K562 (cell line): ENCODE data around the gene TMEM167A. TPM values are rescaled to one million over a fixed set of nuclear protein-coding genes. Genes with fewer than 3 reads are reported as not detected.
A peak's percentile ranks its signal among the peaks of the same experiment; 100 is the strongest.

ENCODE experiments used
- ATAC-seq: fragments of 200-7000 bp; cut with Tn5 transposase; 3 replicates; pipeline ENCODE4 v1.9.1; 2020; ENCODE audit warnings: moderate library complexity
- BruUV-seq: library from RNA; stranded (reverse); fragments of 400-500 nt; replicated peaks from 2 replicates; lab custom pipeline; 2021; lab: Mats Ljungman, UMichigan
- CTCF ChIA-PET: fragments of 300-600 bp; formaldehyde crosslinking; extraction: SDS; loops from one replicate; lab custom pipeline; 2021; ENCODE audit warnings: low intra/inter-chr PET ratio; lab: Yijun Ruan, JAX
- POLR2A ChIA-PET: fragments of 300-600, 350-650 bp; sonication (Branson Sonifier 250); formaldehyde crosslinking; extraction: SDS; loops from one replicate; lab custom pipeline; 2021; ENCODE audit warnings: antibody characterized with exemption, inconsistent platforms; lab: Yijun Ruan, JAX
- DNase-seq, 4 experiments: peaks; one replicate each; pipeline versions ENCODE4 v3.0.0 to v3.0.0-alpha.2; 2011 to 2018; ENCODE audit warnings: low spot score in 3 of 4, mixed read lengths in 3 of 4; ENCODE audit errors: extremely low read depth in 1 of 4
- FAIRE-seq: peaks from 2 replicates; lab custom pipeline; 2011; peaks lifted over from hg19 to GRCh38; lab: Jason Lieb, UNC
- H2AFZ ChIP-seq: 2 replicates; pipeline ENCODE4 v1.6.0; 2011; ENCODE audit warnings: low read depth, low read length, control low read depth, inconsistent platforms
- H3K27ac ChIP-seq: fragments of 200-600 bp; 3 replicates; pipeline ENCODE4 v1.8.0; 2011; ENCODE audit warnings: low read depth, mild to moderate bottlenecking, control low read depth, inconsistent platforms, low read length, moderate library complexity, mixed read lengths; ENCODE audit errors: extremely low read depth
- H3K27me3 ChIP-seq, 2 experiments: fragments of 300-600 bp in 1 of 2; 2 replicates in 1 of 2; 3 replicates in 1 of 2; pipeline versions ENCODE4 v1.6.0 to v1.8.0; 2011; ENCODE audit warnings: inconsistent platforms in 2 of 2, low read length in 2 of 2, mild to moderate bottlenecking in 1 of 2, mixed read lengths in 1 of 2, moderate library complexity in 1 of 2; ENCODE audit not compliant: control insufficient read depth in 2 of 2, insufficient read depth in 2 of 2
- H3K36me3 ChIP-seq: fragments of 300-600 bp; 3 replicates; pipeline ENCODE4 v1.8.0; 2011; ENCODE audit warnings: mild to moderate bottlenecking, low read length, inconsistent platforms; ENCODE audit not compliant: control insufficient read depth, insufficient read depth
- H3K4me1 ChIP-seq, 2 experiments: fragments of 200-600 bp in 1 of 2; replicated peaks in 1 of 2; 2 replicates in 1 of 2; 3 replicates in 1 of 2; pipeline versions ENCODE4 v1.5.1 to v1.8.0; 2011; ENCODE audit warnings: inconsistent platforms in 2 of 2, low read length in 2 of 2, mild to moderate bottlenecking in 1 of 2, mixed read lengths in 1 of 2, moderate library complexity in 1 of 2; ENCODE audit not compliant: control insufficient read depth in 2 of 2, insufficient read depth in 2 of 2
- H3K4me2 ChIP-seq: 2 replicates; pipeline ENCODE4 v1.6.1; 2011; ENCODE audit warnings: low read length, control low read depth, inconsistent platforms, mixed read lengths; ENCODE audit not compliant: insufficient read depth
- H3K4me3 ChIP-seq: fragments of 200-600 bp; sonication (generic), shearing (Covaris generic); 2 replicates; pipeline ENCODE4 v1.5.1; 2016; ENCODE audit warnings: control low read depth, inconsistent platforms
- H3K79me2 ChIP-seq: fragments of 200-600 bp; 3 replicates; pipeline ENCODE4 v1.8.0; 2011; ENCODE audit warnings: low read length, inconsistent platforms; ENCODE audit not compliant: control insufficient read depth, insufficient read depth
- H3K9ac ChIP-seq, 2 experiments: 2 replicates each; pipeline versions ENCODE4 v1.6.0 to v1.6.1; 2011; ENCODE audit warnings: low read depth in 2 of 2, low read length in 2 of 2, control low read depth in 1 of 2, inconsistent platforms in 1 of 2, mild to moderate bottlenecking in 1 of 2, mixed read lengths in 1 of 2; ENCODE audit not compliant: insufficient read depth in 1 of 2
- H3K9me1 ChIP-seq: one replicate; pipeline ENCODE4 v1.6.0; 2011; ENCODE audit warnings: inconsistent platforms, mild to moderate bottlenecking, low read length, moderate library complexity; ENCODE audit not compliant: control insufficient read depth, insufficient read depth
- H3K9me3 ChIP-seq: replicated peaks from 2 replicates; pipeline ENCODE4 v1.5.1; 2011; ENCODE audit warnings: low read depth, low read length, inconsistent platforms; ENCODE audit not compliant: control insufficient read depth, insufficient read depth
- H4K20me1 ChIP-seq: replicated peaks from 2 replicates; pipeline ENCODE4 v1.6.1; 2011; ENCODE audit warnings: low read length, inconsistent platforms, mixed read lengths; ENCODE audit not compliant: control insufficient read depth, insufficient read depth
- CBFA2T3 ChIP-seq: fragments of 450-650 bp; IDR thresholded peaks from 2 replicates; pipeline ENCODE4 v1.6.1; 2017
- CSDE1 ChIP-seq, 2 experiments: fragments of 450-650 bp; IDR thresholded peaks; 2 replicates each; pipeline ENCODE4 v1.6.1; 2016; ENCODE audit warnings: mild to moderate bottlenecking in 1 of 2
- DACH1 ChIP-seq: fragments of 450-650 bp; IDR thresholded peaks from 2 replicates; pipeline ENCODE4 v1.6.1; 2018; ENCODE audit not compliant: partially characterized antibody
- GTF2F1 ChIP-seq: IDR thresholded peaks from 2 replicates; pipeline ENCODE4 v1.6.1; 2011; ENCODE audit warnings: low read depth, low read length, improper control_type of control experiment
- NONO ChIP-seq, 2 experiments: fragments of 200-400 bp in 1 of 2; fragments of 450-650 bp in 1 of 2; formaldehyde crosslinking in 1 of 2; IDR thresholded peaks; 2 replicates each; pipeline ENCODE4 v1.6.1; 2017; ENCODE audit warnings: low read depth in 2 of 2, mild to moderate bottlenecking in 2 of 2, moderate library complexity in 2 of 2, low read length in 1 of 2
- RHOXF2B ChIP-seq: fragments of 250-450 bp; sonication (Bioruptor Pico); conservative IDR thresholded peaks from 2 replicates; pipeline ENCODE4 v1.5.1; 2021
- ZBTB40 ChIP-seq, 2 experiments: fragments of 450-650 bp in 1 of 2; sonication (generic) in 1 of 2; formaldehyde crosslinking in 1 of 2; IDR thresholded peaks; 2 replicates each; pipeline versions ENCODE4 v1.7.1 to v1.9.0; 2016 to 2022; ENCODE audit warnings: inconsistent platforms in 1 of 2, mild to moderate bottlenecking in 1 of 2, missing genetic modification reagents in 1 of 2
- in situ Hi-C: fragments of 300-500 bp; cut with MboI; formaldehyde crosslinking; loops from 4 replicates; pipeline ENCODE4 v1.15.0; 2018; ENCODE audit warnings: inconsistent platforms, mixed read lengths
- intact Hi-C: fragments of 100-400 bp; cut with micrococcal nuclease; formaldehyde crosslinking; loops from 2 replicates; pipeline ENCODE4 v1.14.2; 2022
- polyA plus RNA-seq, 8 experiments: library from polyadenylated mRNA; depleted of rRNA in 4 of 8; stranded (reverse) in 5 of 8; unstranded in 3 of 8; fragments of >200 nt; fragmentation: Nextera tagmentation in 2 of 8; fragmentation: Illumina TruSeq in 1 of 8; extraction: Ambion mirVana in 2 of 8; extraction: Trizol in 1 of 8; gene quantifications; 2 replicates each; pipeline versions ENCODE4 v1.2.1 to v1.2.3, GENCODE V29; 2011 to 2014; ENCODE audit warnings: inconsistent platforms in 1 of 8, missing spikeins in 1 of 8
- total RNA-seq, 7 experiments: library from RNA; depleted of rRNA in 6 of 7; stranded (reverse); fragments of >200 nt in 6 of 7; fragmentation: Illumina TruSeq in 2 of 7; extraction: Trizol in 2 of 7; gene quantifications; 2 replicates each; pipeline versions ENCODE4 v1.2.1 to v1.2.3, GENCODE V29; 2011 to 2021; ENCODE audit warnings: low replicate concordance in 1 of 7
- TF ChIP-seq, protein P1 (sequence below): fragments of 450-650 bp; formaldehyde crosslinking; IDR thresholded peaks from 2 replicates; pipeline ENCODE4 v1.4.0; 2020; ENCODE audit warnings: mild to moderate bottlenecking, moderate library complexity

TMEM167A gene
- total and polyA plus RNA-seq, 9 of the 15 experiments (the other 6 are each of a cell fraction or from before 2014, with no cell fraction given), result 35.3 to 458 (median 110) TPM

DNA sequence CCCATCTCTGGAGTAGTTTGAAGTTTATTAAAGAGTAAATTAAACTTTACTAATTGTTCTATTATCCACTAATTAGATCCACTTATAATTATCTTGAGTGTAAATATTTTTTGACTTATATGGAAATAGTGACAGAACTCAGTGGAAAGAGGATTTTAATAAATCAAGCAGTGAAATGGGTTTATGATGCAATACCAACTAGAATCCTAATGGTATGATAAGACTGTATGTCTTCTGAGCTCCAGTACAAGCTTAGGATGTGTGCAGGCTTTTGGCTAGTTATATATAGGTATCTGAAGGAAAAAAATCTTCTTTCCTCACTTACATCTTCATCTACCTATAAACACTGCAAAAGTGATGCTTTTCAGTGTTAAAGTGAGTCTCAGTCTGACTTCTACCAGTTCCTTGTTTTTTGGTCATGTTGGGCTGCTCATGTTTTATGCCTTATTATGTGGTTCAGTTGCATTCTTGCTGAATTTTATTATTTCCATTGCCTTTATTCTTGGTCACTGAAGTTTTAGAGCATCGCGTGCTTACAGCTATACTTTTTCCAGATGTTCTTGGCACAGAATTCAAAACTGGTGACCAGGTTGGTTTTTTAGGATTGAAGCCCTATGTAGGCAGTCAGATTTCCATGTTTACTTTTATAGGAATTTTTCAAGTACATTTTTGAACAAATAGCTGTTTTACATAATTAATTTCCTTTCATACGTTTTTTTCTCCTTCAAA lies 30.7 kb upstream of the TMEM167A start (continued):
- TF ChIP-seq, protein P1, sequence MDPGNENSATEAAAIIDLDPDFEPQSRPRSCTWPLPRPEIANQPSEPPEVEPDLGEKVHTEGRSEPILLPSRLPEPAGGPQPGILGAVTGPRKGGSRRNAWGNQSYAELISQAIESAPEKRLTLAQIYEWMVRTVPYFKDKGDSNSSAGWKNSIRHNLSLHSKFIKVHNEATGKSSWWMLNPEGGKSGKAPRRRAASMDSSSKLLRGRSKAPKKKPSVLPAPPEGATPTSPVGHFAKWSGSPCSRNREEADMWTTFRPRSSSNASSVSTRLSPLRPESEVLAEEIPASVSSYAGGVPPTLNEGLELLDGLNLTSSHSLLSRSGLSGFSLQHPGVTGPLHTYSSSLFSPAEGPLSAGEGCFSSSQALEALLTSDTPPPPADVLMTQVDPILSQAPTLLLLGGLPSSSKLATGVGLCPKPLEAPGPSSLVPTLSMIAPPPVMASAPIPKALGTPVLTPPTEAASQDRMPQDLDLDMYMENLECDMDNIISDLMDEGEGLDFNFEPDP (CRISPR knock-in tag), result no peak

- intact Hi-C loops (no loop called here), in situ Hi-C loops (no loop called here)
- H3K9ac ChIP-seq, result no peak overlapping the region
- H3K4me3 ChIP-seq, result no peak overlapping the region
- H3K36me3 ChIP-seq, result no peaks in the 10 kb centered on the region
- H3K27me3 ChIP-seq, result no peaks in the 10 kb centered on the region
- ChIA-PET POLR2A (no interaction called here), CTCF (no interaction called here)
- no peak for TF ChIP-seq DACH1
- TF ChIP-seq CSDE1 (IDR thresholded peaks at IDR 0.05), result no peak
- no peak for TF ChIP-seq ZBTB40 (IDR thresholded peaks at IDR 0.05)
- no peak for TF ChIP-seq ZBTB40 (CRISPR knock-in tag; IDR thresholded peaks at IDR 0.05)
- peak; percentile 1; the same call in 1 of the 2 replicates for TF ChIP-seq CBFA2T3
- no peak for TF ChIP-seq RHOXF2B (CRISPR knock-in tag)
- no peak for TF ChIP-seq NONO (IDR thresholded peaks at IDR 0.05; ENCODE audit: low read depth in 2 of 2, low read length in 1 of 2)
- no peak for TF ChIP-seq GTF2F1
- H3K79me2 ChIP-seq, result no peaks in the 10 kb centered on the region
- FAIRE-seq (peak; percentile 26), DNase-seq (no peak), ATAC-seq (peak; percentile 59)
- H4K20me1 ChIP-seq, result no peaks in the 10 kb centered on the region
- H3K4me2 ChIP-seq, result no peak overlapping the region
- H3K4me1 ChIP-seq, result peaks cover 0 to 17% of the 10 kb centered on the region in 2 experiments; a peak in 2 of 5 replicates
- BruUV-seq, result no TSS peak
- H3K9me3 ChIP-seq, result no peaks in the 10 kb centered on the region
- H3K27ac ChIP-seq, result no peak overlapping the region
- H2AFZ ChIP-seq, result no peak overlapping the region
- H3K9me1 ChIP-seq, result no peaks in the 10 kb centered on the region
These were observed 26.8 kb upstream of the TMEM167A start for GRCh38 chr5:83104021-83104420.
